Endothelial cell of umbilical vein (primary cell): ENCODE results near the gene RNF11. TPM values are rescaled to one million over a fixed set of nuclear protein-coding genes. Genes with fewer than 3 reads are reported as not detected.

Experiments
- BruUV-seq: library from RNA; stranded (reverse); fragments of 400-500 nt; replicated peaks from 2 replicates; lab custom pipeline; 2021; lab: Mats Ljungman, UMichigan
- CTCF ChIA-PET: fragments of 300-600, 350-600 bp; sonication (Branson Sonifier 250); formaldehyde crosslinking; loops from one replicate; lab custom pipeline; 2021; ENCODE audit warnings: antibody characterized with exemption, inconsistent platforms; lab: Charles Lee
- POLR2A ChIA-PET: fragments of 300-600, 350-600 bp; sonication (Branson Sonifier 250); formaldehyde crosslinking; loops from one replicate; lab custom pipeline; 2021; ENCODE audit warnings: antibody characterized with exemption, inconsistent platforms; lab: Charles Lee
- DNase-seq: peaks from one replicate; pipeline ENCODE4 v3.0.0-alpha.2; 2011; ENCODE audit warnings: low read depth, low spot score
- FAIRE-seq: peaks from 2 replicates; lab custom pipeline; 2011; peaks lifted over from hg19 to GRCh38; lab: Jason Lieb, UNC
- H2AFZ ChIP-seq: 2 replicates; pipeline ENCODE4 v1.6.0; 2012; ENCODE audit warnings: low read depth, low read length, control low read depth, inconsistent platforms
- H3K27ac ChIP-seq: 2 replicates; pipeline ENCODE4 v1.5.1; 2011; ENCODE audit warnings: low read depth, mild to moderate bottlenecking, control low read depth, low read length, moderate library complexity; ENCODE audit not compliant: insufficient read depth
- H3K27me3 ChIP-seq, 2 experiments: 2 replicates each; pipeline versions ENCODE4 v1.6.0 to v1.6.1; 2011; ENCODE audit warnings: low read length in 2 of 2, mixed read lengths in 1 of 2; ENCODE audit not compliant: control insufficient read depth in 2 of 2, insufficient read depth in 2 of 2
- H3K36me3 ChIP-seq, 2 experiments: 2 replicates in 1 of 2; 3 replicates in 1 of 2; pipeline ENCODE4 v1.5.1; 2011; ENCODE audit warnings: low read length in 2 of 2, mild to moderate bottlenecking in 1 of 2, moderate library complexity in 1 of 2; ENCODE audit not compliant: control insufficient read depth in 2 of 2, insufficient read depth in 2 of 2; ENCODE audit errors: extremely low read depth in 1 of 2
- H3K4me1 ChIP-seq: 3 replicates; pipeline ENCODE4 v1.5.1; 2011; ENCODE audit warnings: mild to moderate bottlenecking, low read length; ENCODE audit not compliant: control insufficient read depth, insufficient read depth; ENCODE audit errors: extremely low read depth
- H3K4me2 ChIP-seq: 2 replicates; pipeline ENCODE4 v1.6.1; 2011; ENCODE audit warnings: low read length, control low read depth, mixed read lengths; ENCODE audit not compliant: insufficient read depth
- H3K4me3 ChIP-seq, 3 experiments: fragments of 200-600 bp in 1 of 3; sonication (generic), shearing (Covaris generic) in 1 of 3; replicated peaks in 1 of 3; 2 replicates each; pipeline ENCODE4 v1.5.1; 2011 to 2016; ENCODE audit warnings: control low read depth in 3 of 3, low read length in 3 of 3, mild to moderate bottlenecking in 2 of 3, inconsistent platforms in 1 of 3, low read depth in 1 of 3, moderate library complexity in 1 of 3; ENCODE audit not compliant: insufficient read depth in 1 of 3
- H3K79me2 ChIP-seq: 2 replicates; pipeline ENCODE4 v1.6.0; 2012; ENCODE audit warnings: low read length, inconsistent platforms; ENCODE audit not compliant: control insufficient read depth, insufficient read depth
- H3K9ac ChIP-seq: replicated peaks from 2 replicates; pipeline ENCODE3; 2011; ENCODE audit warnings: low read length, control low read depth; ENCODE audit not compliant: insufficient read depth; ENCODE audit errors: extremely low read depth
- H3K9me1 ChIP-seq: replicated peaks from 3 replicates; pipeline ENCODE4 v1.6.0; 2011; ENCODE audit warnings: mild to moderate bottlenecking, low read length; ENCODE audit not compliant: control insufficient read depth, insufficient read depth; ENCODE audit errors: extremely low read depth
- H3K9me3 ChIP-seq: replicated peaks from 2 replicates; pipeline ENCODE4 v1.5.1; 2012; ENCODE audit warnings: low read length, inconsistent platforms; ENCODE audit not compliant: control insufficient read depth, insufficient read depth
- H4K20me1 ChIP-seq: replicated peaks from 2 replicates; pipeline ENCODE3; 2011; ENCODE audit warnings: mild to moderate bottlenecking, low read length; ENCODE audit not compliant: control insufficient read depth, insufficient read depth; ENCODE audit errors: extremely low read depth
- CTCF ChIP-seq, 2 donors: IDR thresholded peaks; 1 replicate in 1 of 2; 2 replicates in 1 of 2; pipeline ENCODE4 v1.5.1; 2011; ENCODE audit warnings: low read length in 2 of 2, mild to moderate bottlenecking in 2 of 2, moderate library complexity in 2 of 2, control low read depth in 1 of 2, inconsistent platforms in 1 of 2, low read depth in 1 of 2; ENCODE audit not compliant: insufficient read depth in 1 of 2; ENCODE audit errors: extremely low read depth in 1 of 2
- EZH2 ChIP-seq: IDR thresholded peaks from 2 replicates; pipeline ENCODE4 v1.6.1; 2012; ENCODE audit warnings: borderline replicate concordance, low read depth, mild to moderate bottlenecking, moderate library complexity, low read length, inconsistent platforms; ENCODE audit not compliant: severe bottlenecking
- FOS ChIP-seq: IDR thresholded peaks from 2 replicates; pipeline ENCODE4 v1.6.1; 2011; ENCODE audit warnings: mild to moderate bottlenecking, low read length, moderate library complexity, borderline replicate concordance; ENCODE audit not compliant: insufficient read depth
- GATA2 ChIP-seq: IDR thresholded peaks from 2 replicates; pipeline ENCODE4 v1.7.0; 2011; ENCODE audit warnings: low read depth, mild to moderate bottlenecking, moderate library complexity, mixed read lengths, low read length; ENCODE audit not compliant: insufficient read length, insufficient read depth
- JUN ChIP-seq: IDR thresholded peaks from 2 replicates; pipeline ENCODE4 v1.6.1; 2011; ENCODE audit warnings: borderline replicate concordance, low read depth; ENCODE audit not compliant: insufficient read length, insufficient read depth
- MAX ChIP-seq: IDR thresholded peaks from 2 replicates; pipeline ENCODE4 v1.6.1; 2011; ENCODE audit not compliant: insufficient read depth, insufficient read length
- MYC ChIP-seq: IDR thresholded peaks from one replicate; pipeline ENCODE4 v1.6.1; 2011; ENCODE audit warnings: mild to moderate bottlenecking, low read depth, low read length
- POLR2A ChIP-seq: IDR thresholded peaks from 2 replicates; pipeline ENCODE4 v1.6.1; 2012; ENCODE audit warnings: low read depth, mild to moderate bottlenecking, control low read depth, low read length
- POLR2AphosphoS5 ChIP-seq: IDR thresholded peaks from 2 replicates; pipeline ENCODE4 v1.6.1; 2012; ENCODE audit warnings: low read depth, mild to moderate bottlenecking, control low read depth, low read length, moderate library complexity; ENCODE audit not compliant: insufficient read depth
- dilution Hi-C: fragments of 300-500 bp; cut with MboI; formaldehyde crosslinking; loops from one replicate; pipeline ENCODE4 v1.15.0; 2019; ENCODE audit warnings: low sequenced_read_pairs; ENCODE audit not compliant: extremely low pct_ligation_motif_present
- intact Hi-C: fragments of 100-400 bp; cut with micrococcal nuclease; formaldehyde crosslinking; loops from one replicate; pipeline ENCODE4 v1.10.0; 2022
- polyA plus RNA-seq, 4 experiments: library from polyadenylated mRNA; depleted of rRNA in 3 of 4; stranded (reverse) in 3 of 4; unstranded in 1 of 4; fragments of >200 nt; gene quantifications; 2 replicates each; pipeline versions ENCODE4 v1.2.1 to v1.2.3, GENCODE V29; 2011 to 2012; ENCODE audit warnings: missing spikeins in 1 of 4
- total RNA-seq: library from RNA; stranded (reverse); gene quantifications from 2 replicates; pipeline ENCODE4 v1.2.3, GENCODE V29; 2021

RNF11 gene
- total and polyA plus RNA-seq, 2 donors (not counting 3 experiments of a cell fraction or from before 2014, with no cell fraction given), result 75.2 to 82.9 TPM

GRCh38 chr1:51301152-51301843 is 65.2 kb downstream of the RNF11 start:
- H3K4me2 ChIP-seq, result no peak overlapping the region
- peaks cover 27% of the 10 kb centered on the region for H3K4me1 ChIP-seq
- H3K36me3 ChIP-seq, result no peaks in the 10 kb centered on the region
- dilution Hi-C loops, result no loop called here
- TF ChIP-seq FOS, result no peak
- TF ChIP-seq GATA2, result no peak
- no peak for TF ChIP-seq CTCF (IDR thresholded peaks at IDR 0.05; ENCODE audit: extremely low read depth in 1 of 2, insufficient read depth in 1 of 2, low read depth in 1 of 2, low read length in 2 of 2)
- TF ChIP-seq JUN, result no peak
- no peak for TF ChIP-seq POLR2A
- no peak for TF ChIP-seq MYC
- TF ChIP-seq POLR2AphosphoS5, result no peak
- no peak for TF ChIP-seq MAX
- TF ChIP-seq EZH2, result no peak
- no peak overlapping the region for H3K4me3 ChIP-seq
- CTCF ChIA-PET, result no interaction called here
- FAIRE-seq, result no peak
- H3K9me1 ChIP-seq, result no peaks in the 10 kb centered on the region
- no peak overlapping the region for H2AFZ ChIP-seq
- no peaks in the 10 kb centered on the region for H3K79me2 ChIP-seq
- BruUV-seq, result no TSS peak
- POLR2A ChIA-PET, result no interaction called here
- intact Hi-C loops, result no loop called here
- no peak for DNase-seq
- no peaks in the 10 kb centered on the region for H3K9me3 ChIP-seq
- no peak overlapping the region for H3K9ac ChIP-seq
- no peaks in the 10 kb centered on the region for H3K27me3 ChIP-seq
- H3K27ac ChIP-seq, result no peak overlapping the region
- no peaks in the 10 kb centered on the region for H4K20me1 ChIP-seq
